22Rv1 (cell line): ENCODE data around the gene HNRNPDL.

Experiments used
- ZFX ChIP-seq: fragments of 450-650 bp; IDR thresholded peaks from 2 replicates; pipeline ENCODE4 v1.6.1; 2017; ENCODE audit warnings: antibody characterized with exemption, borderline replicate concordance
- TF ChIP-seq, protein P1 (sequence below): fragments of 450-650 bp; IDR thresholded peaks from 2 replicates; pipeline ENCODE4 v1.5.1; 2017; ENCODE audit warnings: mild to moderate bottlenecking

DNA sequence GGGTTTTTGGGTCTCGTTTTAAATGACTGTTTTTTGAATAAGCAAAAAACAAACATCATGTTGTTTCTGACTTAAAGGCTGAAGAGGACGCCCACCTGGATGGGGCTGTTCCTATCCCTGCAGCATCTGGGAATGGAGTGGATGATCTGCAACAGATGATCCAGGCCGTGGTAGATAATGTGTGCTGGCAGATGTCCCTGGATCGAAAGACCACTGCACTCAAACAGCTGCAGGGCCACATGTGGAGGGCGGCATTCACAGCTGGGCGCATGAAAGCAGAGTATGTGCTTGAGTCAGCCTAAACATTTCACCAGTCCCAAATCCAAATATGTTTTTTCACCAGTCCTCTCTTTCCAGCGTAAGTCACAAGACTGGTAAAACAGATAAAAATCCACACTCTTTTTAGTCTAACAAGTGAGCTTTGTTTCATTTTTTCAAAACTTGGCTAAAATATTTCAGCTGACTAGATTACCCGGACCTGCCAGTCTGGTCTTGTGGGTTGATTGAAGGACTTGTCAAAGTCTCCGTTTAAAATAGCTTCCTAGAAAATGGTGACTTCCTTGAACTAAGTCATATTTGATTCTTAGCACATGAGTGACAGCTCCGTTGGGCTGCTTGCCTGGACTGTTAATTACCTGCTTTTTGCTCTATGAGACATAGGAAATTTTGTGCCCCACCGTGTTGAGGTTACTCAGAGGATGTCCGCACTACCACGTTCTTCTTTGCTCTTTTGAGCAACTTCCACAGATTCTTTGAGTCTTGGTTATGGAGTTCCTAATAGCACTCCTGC, 20.9 kb upstream of the HNRNPDL start:
- TF ChIP-seq, protein P1, sequence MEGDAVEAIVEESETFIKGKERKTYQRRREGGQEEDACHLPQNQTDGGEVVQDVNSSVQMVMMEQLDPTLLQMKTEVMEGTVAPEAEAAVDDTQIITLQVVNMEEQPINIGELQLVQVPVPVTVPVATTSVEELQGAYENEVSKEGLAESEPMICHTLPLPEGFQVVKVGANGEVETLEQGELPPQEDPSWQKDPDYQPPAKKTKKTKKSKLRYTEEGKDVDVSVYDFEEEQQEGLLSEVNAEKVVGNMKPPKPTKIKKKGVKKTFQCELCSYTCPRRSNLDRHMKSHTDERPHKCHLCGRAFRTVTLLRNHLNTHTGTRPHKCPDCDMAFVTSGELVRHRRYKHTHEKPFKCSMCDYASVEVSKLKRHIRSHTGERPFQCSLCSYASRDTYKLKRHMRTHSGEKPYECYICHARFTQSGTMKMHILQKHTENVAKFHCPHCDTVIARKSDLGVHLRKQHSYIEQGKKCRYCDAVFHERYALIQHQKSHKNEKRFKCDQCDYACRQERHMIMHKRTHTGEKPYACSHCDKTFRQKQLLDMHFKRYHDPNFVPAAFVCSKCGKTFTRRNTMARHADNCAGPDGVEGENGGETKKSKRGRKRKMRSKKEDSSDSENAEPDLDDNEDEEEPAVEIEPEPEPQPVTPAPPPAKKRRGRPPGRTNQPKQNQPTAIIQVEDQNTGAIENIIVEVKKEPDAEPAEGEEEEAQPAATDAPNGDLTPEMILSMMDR = no peak
- TF ChIP-seq ZFX = no peak
